GM18870 (cell line): Measurements from ENCODE around the gene PPP1CB.

ENCODE experiments used
- ATAC-seq: cut with Tn5 transposase; IDR thresholded peaks from one replicate; pipeline ENCODE4 v1.9.1; 2021; ENCODE audit warnings: moderate library complexity; ENCODE audit not compliant: unreplicated experiment

Gene PPP1CB

DNA sequence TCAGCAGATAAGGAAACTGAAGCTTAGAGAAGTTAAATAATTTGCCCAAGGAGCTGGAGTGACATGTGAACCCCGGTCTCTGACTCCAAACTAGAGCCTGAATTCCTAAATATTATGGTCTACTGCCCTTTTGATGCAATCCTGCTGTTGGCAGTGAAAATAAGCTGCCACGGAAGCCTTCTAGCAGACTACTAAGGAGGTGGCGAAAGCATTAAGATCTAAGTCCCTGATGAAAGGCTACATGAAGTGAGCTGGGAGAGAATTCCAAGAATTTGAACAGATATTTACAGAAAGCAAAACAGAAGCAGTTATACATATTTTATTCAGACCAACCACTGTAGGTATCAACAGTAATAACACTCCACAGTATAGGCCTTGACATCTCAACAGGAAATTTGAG lies 90.4 kb downstream of the PPP1CB start:
- ATAC-seq, result no peak
